ENCODE measurements around the gene APIP.

The APIP gene

GRCh38 chr11:34926101-34926830, 10.1 kb upstream of the APIP start:
- Histone ChIP-seq H3K4me3 (ENCODE audit: low read depth, low read length) (no peak overlapping the region), H3K36me3 (ENCODE audit: control insufficient read depth in 2 of 2, insufficient read depth in 1 of 2, low read length in 2 of 2) (no peaks in the 10 kb centered on the region), H3K27ac (ENCODE audit: extremely low read depth, low read depth, low read length) (no peak overlapping the region), H3K9me3 (ENCODE audit: control insufficient read depth, insufficient read depth, low read depth, low read length) (no peaks in the 10 kb centered on the region), H3K4me1 (ENCODE audit: control insufficient read depth, insufficient read depth, low read length) (0 out of 2 replicates have a peak, but pooled peaks cover 4% of the 10 kb centered on the region)
- TF ChIP-seq ZNF548 (tag by site-specific recombination; IDR thresholded peaks at IDR 0.05) (no peak), ZNF654 (tag by site-specific recombination; IDR thresholded peaks at IDR 0.05; ENCODE audit: low read depth) (peak; percentile 67), CTCF (tag by site-specific recombination; IDR thresholded peaks at IDR 0.05) (peak; percentile 33; the same call in 1 of the 2 replicates), ZNF664 (tag by site-specific recombination; IDR thresholded peaks at IDR 0.05) (peak; percentile 86)
- ChIA-PET CTCF (interaction anchor here (0.6 to 4.7 kb wide), 45 partner anchors 9 to 1339 kb away, joined by 3 to 85 read pairs (median 4); partner anchors contain the start of genes APIP and PDHX), POLR2A (no interaction called here)

GRCh38 chr11:34924714-34925113, 8.5 kb upstream of the APIP start:
- H3K4me3 ChIP-seq (ENCODE audit: low read depth, low read length), result no peak overlapping the region
- 0 out of 2 replicates have a peak, but pooled peaks cover 4% of the 10 kb centered on the region for H3K4me1 ChIP-seq (ENCODE audit: control insufficient read depth, insufficient read depth, low read length)
- ChIA-PET CTCF (interaction anchor here (0.6 to 4.7 kb wide), 12 partner anchors 17 to 560 kb away, joined by 3 to 85 read pairs (median 4); no protein-coding TSS in a partner anchor), POLR2A (interaction anchor here (1.4 kb wide), 1 partner anchor 9 kb away, joined by 5 read pairs; no protein-coding TSS in a partner anchor)
- H3K9me3 ChIP-seq (ENCODE audit: control insufficient read depth, insufficient read depth, low read depth, low read length), result no peaks in the 10 kb centered on the region
- TF ChIP-seq ZSCAN30 (tag by site-specific recombination; IDR thresholded peaks at IDR 0.05), result no peak
- TF ChIP-seq ZNF488 (tag by site-specific recombination; IDR thresholded peaks at IDR 0.05), result no peak
- TF ChIP-seq ZNF623 (tag by site-specific recombination; IDR thresholded peaks at IDR 0.05), result no peak
- no peak for TF ChIP-seq MEIS1 (CRISPR knock-in tag; IDR thresholded peaks at IDR 0.05; ENCODE audit: borderline replicate concordance)
- peaks cover 0 to 1% of the 10 kb centered on the region in 2 experiments; a peak in 1 of 3 replicates for H3K36me3 ChIP-seq (ENCODE audit: control insufficient read depth in 2 of 2, insufficient read depth in 1 of 2, low read length in 2 of 2)
- H3K27ac ChIP-seq (ENCODE audit: extremely low read depth, low read depth, low read length), result no peak overlapping the region

GRCh38 chr11:34921156-34921555, 5.0 kb upstream of the APIP start:
- H3K4me3 ChIP-seq (ENCODE audit: low read depth, low read length), result no peak overlapping the region
- ChIA-PET CTCF (interaction anchor here (0.6 to 2.4 kb wide), 2 partner anchors 491 to 531 kb away, joined by 4 to 9 read pairs; no protein-coding TSS in a partner anchor), POLR2A (no interaction called here)
- no peaks in the 10 kb centered on the region for H3K4me1 ChIP-seq (ENCODE audit: control insufficient read depth, insufficient read depth, low read length)
- no peak overlapping the region for H3K27ac ChIP-seq (ENCODE audit: extremely low read depth, low read depth, low read length)
- TF ChIP-seq ZNF747 (tag by site-specific recombination; IDR thresholded peaks at IDR 0.05) (no peak), ZBTB48 (tag by site-specific recombination; IDR thresholded peaks at IDR 0.05) (no peak), ZNF23 (tag by site-specific recombination; IDR thresholded peaks at IDR 0.05; ENCODE audit: borderline replicate concordance) (no peak), ZNF843 (tag by site-specific recombination; IDR thresholded peaks at IDR 0.05) (no peak), ZNF24 (tag by site-specific recombination; IDR thresholded peaks at IDR 0.05) (no peak), ZNF350 (tag by site-specific recombination; IDR thresholded peaks at IDR 0.05) (no peak), ZNF792 (tag by site-specific recombination; IDR thresholded peaks at IDR 0.05) (no peak), ZFP41 (tag by site-specific recombination; IDR thresholded peaks at IDR 0.05; ENCODE audit: borderline replicate concordance) (no peak), ZNF16 (tag by site-specific recombination; IDR thresholded peaks at IDR 0.05; ENCODE audit: low read depth) (no peak), ZNF114 (tag by site-specific recombination; IDR thresholded peaks at IDR 0.05) (no peak), ZNF623 (tag by site-specific recombination; IDR thresholded peaks at IDR 0.05) (no peak), ZNF585B (tag by site-specific recombination; IDR thresholded peaks at IDR 0.05) (no peak), ZNF639 (tag by site-specific recombination; IDR thresholded peaks at IDR 0.05) (no peak), KLF1 (tag by site-specific recombination; IDR thresholded peaks at IDR 0.05) (no peak), SP3 (tag by site-specific recombination; IDR thresholded peaks at IDR 0.05) (no peak), ZNF544 (tag by site-specific recombination; IDR thresholded peaks at IDR 0.05) (no peak), ZNF416 (tag by site-specific recombination; IDR thresholded peaks at IDR 0.05) (no peak), ZFHX2 (tag by site-specific recombination; conservative IDR thresholded peaks at IDR 0.05) (no peak)
- H3K36me3 ChIP-seq (ENCODE audit: control insufficient read depth in 2 of 2, insufficient read depth in 1 of 2, low read length in 2 of 2), result peaks cover 0 to 3% of the 10 kb centered on the region in 2 experiments; a peak in 1 of 3 replicates
- no peaks in the 10 kb centered on the region for H3K9me3 ChIP-seq (ENCODE audit: control insufficient read depth, insufficient read depth, low read depth, low read length)
